Measurements from ENCODE around the gene ALKBH6.

- TF ChIP-seq EZH2 (IDR thresholded peaks at IDR 0.05; ENCODE audit: low read depth, unreplicated experiment): no peak
- TF ChIP-seq POLR2AphosphoS5 (IDR thresholded peaks at IDR 0.05; ENCODE audit: low read depth): no peak
- TF ChIP-seq CTCF (conservative IDR thresholded peaks at IDR 0.05; ENCODE audit: low read depth in 2 of 2): no peak
- no peak for TF ChIP-seq REST (IDR thresholded peaks at IDR 0.05; ENCODE audit: unreplicated experiment)
- TF ChIP-seq ETS1 (IDR thresholded peaks at IDR 0.05): no peak
- TF ChIP-seq EZH2phosphoT487 (IDR thresholded peaks at IDR 0.05; ENCODE audit: unreplicated experiment): no peak
- no peak for TF ChIP-seq NANOG (IDR thresholded peaks at IDR 0.05; ENCODE audit: borderline replicate concordance)
Observed at GRCh38 chr19:35986111-35986510, 27.9 kb downstream of the ALKBH6 start.
